ENCODE measurements around the gene CCDC91. TPM values are rescaled to one million over a fixed set of nuclear protein-coding genes. Genes with fewer than 3 reads are reported as not detected.

Gene CCDC91
- polyA plus RNA-seq, 1 donor (not counting 4 experiments of a cell fraction or from before 2014, with no cell fraction given) = 26.5 TPM

DNA sequence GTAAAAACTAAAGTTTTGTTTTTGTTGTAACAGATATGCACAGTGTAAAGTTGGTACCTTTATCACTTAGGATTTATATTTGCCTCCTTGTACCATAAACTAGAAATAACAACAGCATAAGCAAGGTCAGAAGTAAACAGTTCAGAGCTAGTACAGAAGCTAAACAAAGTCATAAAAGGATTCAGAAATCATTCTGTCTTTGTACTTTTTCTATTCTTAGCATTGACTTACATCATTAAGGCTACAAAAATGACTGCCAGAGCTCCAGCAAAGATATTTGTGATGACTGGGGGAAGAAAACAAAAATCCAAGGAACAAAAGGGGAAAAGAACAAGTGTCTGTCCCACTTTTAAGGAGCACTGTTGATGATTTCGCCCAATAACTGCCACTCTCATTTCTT, 347.2 kb downstream of the CCDC91 start:
- no peak overlapping the region for H3K27ac ChIP-seq (ENCODE audit: control insufficient read depth, insufficient read depth, low read length)
- H3K9me1 ChIP-seq (ENCODE audit: control insufficient read depth, extremely low read depth, insufficient read depth, low read length) = no peaks in the 10 kb centered on the region
- no peaks in the 10 kb centered on the region for H3K36me3 ChIP-seq (ENCODE audit: control insufficient read depth in 2 of 2, extremely low read depth in 1 of 2, insufficient read depth in 2 of 2, low read length in 2 of 2)
- DNase-seq (ENCODE audit: low read depth, low spot score) = no peak
- dilution Hi-C loops (cut with MboI; ENCODE audit: extremely low pct_ligation_motif_present, low sequenced_read_pairs) = no loop called here
- no peak overlapping the region for H3K4me2 ChIP-seq (ENCODE audit: control insufficient read depth, extremely low read depth, insufficient read depth, low read depth, low read length)
- no peaks in the 10 kb centered on the region for H4K20me1 ChIP-seq (ENCODE audit: control insufficient read depth, extremely low read depth, insufficient read depth, low read length)
- TF ChIP-seq EZH2 (IDR thresholded peaks at IDR 0.05; ENCODE audit: low read length) = no peak
- TF ChIP-seq, protein P1, sequence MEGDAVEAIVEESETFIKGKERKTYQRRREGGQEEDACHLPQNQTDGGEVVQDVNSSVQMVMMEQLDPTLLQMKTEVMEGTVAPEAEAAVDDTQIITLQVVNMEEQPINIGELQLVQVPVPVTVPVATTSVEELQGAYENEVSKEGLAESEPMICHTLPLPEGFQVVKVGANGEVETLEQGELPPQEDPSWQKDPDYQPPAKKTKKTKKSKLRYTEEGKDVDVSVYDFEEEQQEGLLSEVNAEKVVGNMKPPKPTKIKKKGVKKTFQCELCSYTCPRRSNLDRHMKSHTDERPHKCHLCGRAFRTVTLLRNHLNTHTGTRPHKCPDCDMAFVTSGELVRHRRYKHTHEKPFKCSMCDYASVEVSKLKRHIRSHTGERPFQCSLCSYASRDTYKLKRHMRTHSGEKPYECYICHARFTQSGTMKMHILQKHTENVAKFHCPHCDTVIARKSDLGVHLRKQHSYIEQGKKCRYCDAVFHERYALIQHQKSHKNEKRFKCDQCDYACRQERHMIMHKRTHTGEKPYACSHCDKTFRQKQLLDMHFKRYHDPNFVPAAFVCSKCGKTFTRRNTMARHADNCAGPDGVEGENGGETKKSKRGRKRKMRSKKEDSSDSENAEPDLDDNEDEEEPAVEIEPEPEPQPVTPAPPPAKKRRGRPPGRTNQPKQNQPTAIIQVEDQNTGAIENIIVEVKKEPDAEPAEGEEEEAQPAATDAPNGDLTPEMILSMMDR (optimal IDR thresholded peaks at IDR 0.05 in 1 of 3, IDR thresholded peaks at IDR 0.05 in 1 of 3, conservative IDR thresholded peaks at IDR 0.05 in 1 of 3; ENCODE audit: extremely low read depth in 1 of 3, insufficient read depth in 2 of 3, low read length in 3 of 3) = no peak
- H3K9ac ChIP-seq (ENCODE audit: control insufficient read depth, extremely low read depth, insufficient read depth, low read length) = no peak overlapping the region
- FAIRE-seq = no peak
- peaks cover 12% of the 10 kb centered on the region for H3K4me1 ChIP-seq (ENCODE audit: control insufficient read depth, extremely low read depth, insufficient read depth, low read length)
- H3K79me2 ChIP-seq (ENCODE audit: control insufficient read depth, insufficient read depth, low read length) = no peaks in the 10 kb centered on the region
- H2AFZ ChIP-seq (ENCODE audit: control insufficient read depth, low read length) = no peak overlapping the region
- no peak overlapping the region for H3K4me3 ChIP-seq (ENCODE audit: control insufficient read depth in 2 of 3, extremely low read depth in 1 of 3, insufficient read depth in 2 of 3, low read depth in 1 of 3, low read length in 3 of 3)
- no peaks in the 10 kb centered on the region for H3K9me3 ChIP-seq (ENCODE audit: control insufficient read depth, low read depth, low read length)
- no peaks in the 10 kb centered on the region for H3K27me3 ChIP-seq (ENCODE audit: control insufficient read depth, extremely low read depth, insufficient read depth, low read length)

DNA sequence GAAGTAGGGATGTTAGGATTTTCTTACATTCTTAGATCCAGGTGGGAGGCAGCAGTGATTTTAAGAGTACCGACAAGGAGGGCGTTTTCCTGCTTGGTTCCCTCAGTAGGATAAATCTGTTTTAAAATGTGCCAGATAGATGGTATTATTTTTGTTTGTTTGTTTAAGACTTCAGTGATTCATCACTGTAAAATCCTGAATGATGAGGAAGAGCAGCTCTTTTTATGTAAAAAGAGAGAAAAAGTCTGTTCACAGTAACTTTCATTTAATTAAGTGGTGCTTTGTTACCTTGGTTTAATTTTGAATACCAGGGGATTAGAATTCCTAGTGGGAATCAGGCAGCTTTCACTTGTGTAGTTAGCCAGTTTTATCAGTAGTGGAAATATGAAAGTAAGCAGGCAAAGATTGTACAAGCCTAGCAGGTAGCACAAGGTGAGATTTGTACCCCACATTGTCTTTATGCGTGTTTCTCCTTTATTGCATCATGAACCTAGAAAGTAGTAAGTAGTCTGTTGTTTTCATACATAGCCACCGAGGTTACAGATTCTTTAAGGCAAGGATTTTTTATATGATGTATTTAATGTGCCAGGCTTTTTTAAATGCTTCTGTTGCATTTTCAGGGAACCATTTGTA, 349.6 kb downstream of the CCDC91 start:
- H3K9me3 ChIP-seq (ENCODE audit: control insufficient read depth, low read depth, low read length) = no peaks in the 10 kb centered on the region
- no peak overlapping the region for H3K4me3 ChIP-seq (ENCODE audit: control insufficient read depth in 2 of 3, extremely low read depth in 1 of 3, insufficient read depth in 2 of 3, low read depth in 1 of 3, low read length in 3 of 3)
- no peak for FAIRE-seq
- peak overlapping the region; percentile 42 for H3K4me2 ChIP-seq (ENCODE audit: control insufficient read depth, extremely low read depth, insufficient read depth, low read depth, low read length)
- no peaks in the 10 kb centered on the region for H3K36me3 ChIP-seq (ENCODE audit: control insufficient read depth in 2 of 2, extremely low read depth in 1 of 2, insufficient read depth in 2 of 2, low read length in 2 of 2)
- dilution Hi-C loops (cut with MboI; ENCODE audit: extremely low pct_ligation_motif_present, low sequenced_read_pairs) = no loop called here
- H2AFZ ChIP-seq (ENCODE audit: control insufficient read depth, low read length) = no peak overlapping the region
- peaks cover 12% of the 10 kb centered on the region for H3K4me1 ChIP-seq (ENCODE audit: control insufficient read depth, extremely low read depth, insufficient read depth, low read length)
- no peaks in the 10 kb centered on the region for H3K79me2 ChIP-seq (ENCODE audit: control insufficient read depth, insufficient read depth, low read length)
- peak overlapping the region; percentile 6 for H3K27ac ChIP-seq (ENCODE audit: control insufficient read depth, insufficient read depth, low read length)
- no peaks in the 10 kb centered on the region for H4K20me1 ChIP-seq (ENCODE audit: control insufficient read depth, extremely low read depth, insufficient read depth, low read length)
- DNase-seq (ENCODE audit: low read depth, low spot score) = no peak
- H3K9me1 ChIP-seq (ENCODE audit: control insufficient read depth, extremely low read depth, insufficient read depth, low read length) = no peaks in the 10 kb centered on the region
- no peaks in the 10 kb centered on the region for H3K27me3 ChIP-seq (ENCODE audit: control insufficient read depth, extremely low read depth, insufficient read depth, low read length)
- no peak for TF ChIP-seq EZH2 (IDR thresholded peaks at IDR 0.05; ENCODE audit: low read length)
- TF ChIP-seq, protein P1 (optimal IDR thresholded peaks at IDR 0.05 in 1 of 3, IDR thresholded peaks at IDR 0.05 in 1 of 3, conservative IDR thresholded peaks at IDR 0.05 in 1 of 3; ENCODE audit: extremely low read depth in 1 of 3, insufficient read depth in 2 of 3, low read length in 3 of 3) = no peak
- H3K9ac ChIP-seq (ENCODE audit: control insufficient read depth, extremely low read depth, insufficient read depth, low read length) = no peak overlapping the region
